Epithelial cell of prostate (primary cell): ENCODE measurements around the gene SENP1.

Experiments
- DNase-seq: peaks from one replicate; pipeline ENCODE4 v3.0.0-alpha.2; 2011; ENCODE audit warnings: low read depth, low spot score
- H3K27ac ChIP-seq: fragments of 450-650 bp; 2 replicates; pipeline ENCODE4 v1.5.1; 2017; ENCODE audit warnings: mild to moderate bottlenecking

SENP1 gene

DNA sequence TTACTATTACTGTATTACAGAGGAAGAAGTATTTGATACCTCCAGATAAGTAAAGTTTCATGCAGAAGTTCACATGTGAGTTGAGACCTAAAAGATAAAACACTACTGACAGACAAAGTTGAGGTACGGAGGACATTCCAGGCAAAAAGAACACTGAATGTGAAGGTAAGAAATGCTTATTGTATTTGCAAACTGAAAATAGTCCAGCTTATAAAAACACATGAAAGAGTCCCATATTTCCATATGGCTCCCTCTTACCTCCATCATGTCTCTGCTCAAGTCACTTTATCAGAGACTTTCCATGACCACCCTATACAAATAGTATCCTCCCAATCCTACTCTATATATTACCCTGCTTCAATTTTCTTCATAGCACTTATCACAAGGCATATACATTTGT is 35.8 kb downstream of the SENP1 start:
- DNase-seq = no peak
- H3K27ac ChIP-seq = no peak overlapping the region

DNA sequence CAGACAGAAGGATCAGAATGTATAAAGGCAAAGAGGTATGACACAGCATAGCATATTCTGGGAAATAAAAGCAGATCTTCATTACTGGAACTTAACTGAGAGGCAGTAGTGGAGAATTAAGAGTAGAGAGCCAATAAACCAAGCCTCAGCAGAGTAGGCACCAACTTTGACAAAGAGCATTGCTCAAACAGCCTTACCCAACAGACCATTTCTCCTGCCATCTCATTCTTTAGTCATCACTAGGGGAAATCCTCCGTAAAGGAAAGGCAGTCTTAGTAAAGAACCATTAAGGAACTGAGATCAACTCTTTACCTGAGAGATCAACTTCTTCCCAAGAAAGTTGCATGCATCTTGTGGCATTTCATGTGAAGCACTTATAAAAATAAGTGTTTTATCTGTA is 36.6 kb downstream of the SENP1 start:
- DNase-seq = peak; percentile 20
- H3K27ac ChIP-seq = peak overlapping the region; percentile 14

DNA sequence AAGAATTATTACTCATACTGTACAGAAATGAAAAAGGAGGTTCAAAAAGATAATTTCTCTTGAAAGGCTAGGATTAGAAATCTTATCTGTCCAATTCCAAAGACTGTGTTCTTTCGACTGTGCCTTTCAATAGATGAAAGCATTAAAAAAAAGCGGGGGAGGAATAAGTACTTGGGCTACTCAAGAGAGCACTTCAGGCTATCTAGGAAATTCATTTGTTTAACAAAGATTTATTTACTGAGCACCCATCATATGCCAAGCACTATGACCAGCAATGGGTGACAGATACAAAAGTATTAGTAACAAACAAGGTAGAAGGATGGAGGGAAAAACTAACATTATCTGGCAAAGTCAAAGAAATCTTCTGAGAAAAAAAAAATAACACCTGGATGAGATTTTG is 37.4 kb downstream of the SENP1 start:
- no peak for DNase-seq
- H3K27ac ChIP-seq = no peak overlapping the region

DNA sequence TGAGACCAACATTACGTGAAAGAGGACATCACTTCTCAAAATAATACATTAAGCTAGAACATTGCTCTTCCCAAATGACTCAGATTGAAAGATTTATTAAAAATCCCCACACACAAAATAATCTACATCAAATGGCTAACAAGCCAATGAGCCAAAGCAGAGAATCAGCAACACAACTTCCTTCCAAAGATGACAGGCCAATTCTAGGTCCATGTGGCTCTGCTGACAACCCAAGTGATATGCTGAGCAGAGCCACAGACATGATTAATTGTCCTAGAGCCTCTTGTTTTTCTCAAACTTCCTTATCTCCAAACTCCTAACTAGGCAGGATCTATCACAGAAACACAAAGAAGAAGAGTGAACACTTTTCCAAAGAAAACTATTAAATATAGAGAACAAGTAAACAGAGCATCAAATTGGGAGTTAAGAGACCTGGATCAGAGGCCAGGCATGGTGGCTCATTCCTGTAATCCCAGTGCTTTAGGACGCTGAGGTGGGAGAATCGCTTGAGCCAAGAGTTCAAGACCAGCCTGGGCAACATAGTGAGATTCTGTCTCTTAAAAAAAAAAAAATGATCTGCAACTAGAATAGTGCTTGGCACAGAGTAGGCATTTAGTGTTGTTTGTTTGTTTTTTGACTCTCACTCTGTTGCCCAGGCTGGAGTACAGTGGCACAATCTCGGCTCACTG is 38.5 kb downstream of the SENP1 start:
- no peak for DNase-seq

DNA sequence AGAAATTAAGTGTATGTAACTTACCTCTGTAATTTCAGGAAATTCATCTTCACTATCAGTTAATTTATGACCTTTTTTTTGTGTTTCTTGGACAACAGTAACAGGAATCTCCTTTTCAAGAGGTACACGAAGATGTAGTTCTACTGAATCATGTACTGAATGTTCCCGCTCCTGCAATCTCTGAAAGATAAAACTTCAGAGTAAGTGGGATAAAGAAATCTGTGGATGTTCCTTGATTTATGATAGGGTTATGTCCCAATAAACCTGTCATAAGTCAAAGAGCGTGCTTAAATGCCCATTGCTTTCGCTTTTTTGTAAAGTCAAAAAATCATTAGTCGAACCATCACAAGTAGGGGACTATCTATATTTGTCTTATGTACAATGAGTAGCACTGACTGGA is 40.8 kb downstream of the SENP1 start:
- no peak for DNase-seq
- no peak overlapping the region for H3K27ac ChIP-seq

More for the DNA sequence above, 38.5 kb downstream of the SENP1 start:
- no peak overlapping the region for H3K27ac ChIP-seq

DNA sequence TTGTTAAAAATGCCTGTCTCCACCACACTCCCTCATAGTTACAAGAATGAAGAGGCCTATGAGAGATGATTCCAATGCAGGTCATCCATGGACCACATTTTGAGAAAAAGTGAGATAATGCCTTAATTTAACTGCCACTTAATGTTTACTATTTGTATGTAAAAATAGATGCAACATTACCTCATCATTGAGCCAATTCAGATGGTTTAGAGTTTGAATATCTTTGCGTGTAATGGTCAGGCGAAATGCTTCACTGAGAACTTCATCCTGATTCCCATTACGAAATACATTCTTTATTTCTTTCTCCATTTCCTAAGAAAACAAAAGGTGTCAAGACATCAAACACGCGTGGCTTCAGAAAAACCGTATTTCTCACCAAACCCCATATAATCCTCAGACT is 42.3 kb downstream of the SENP1 start:
- no peak for DNase-seq
- H3K27ac ChIP-seq = no peak overlapping the region

DNA sequence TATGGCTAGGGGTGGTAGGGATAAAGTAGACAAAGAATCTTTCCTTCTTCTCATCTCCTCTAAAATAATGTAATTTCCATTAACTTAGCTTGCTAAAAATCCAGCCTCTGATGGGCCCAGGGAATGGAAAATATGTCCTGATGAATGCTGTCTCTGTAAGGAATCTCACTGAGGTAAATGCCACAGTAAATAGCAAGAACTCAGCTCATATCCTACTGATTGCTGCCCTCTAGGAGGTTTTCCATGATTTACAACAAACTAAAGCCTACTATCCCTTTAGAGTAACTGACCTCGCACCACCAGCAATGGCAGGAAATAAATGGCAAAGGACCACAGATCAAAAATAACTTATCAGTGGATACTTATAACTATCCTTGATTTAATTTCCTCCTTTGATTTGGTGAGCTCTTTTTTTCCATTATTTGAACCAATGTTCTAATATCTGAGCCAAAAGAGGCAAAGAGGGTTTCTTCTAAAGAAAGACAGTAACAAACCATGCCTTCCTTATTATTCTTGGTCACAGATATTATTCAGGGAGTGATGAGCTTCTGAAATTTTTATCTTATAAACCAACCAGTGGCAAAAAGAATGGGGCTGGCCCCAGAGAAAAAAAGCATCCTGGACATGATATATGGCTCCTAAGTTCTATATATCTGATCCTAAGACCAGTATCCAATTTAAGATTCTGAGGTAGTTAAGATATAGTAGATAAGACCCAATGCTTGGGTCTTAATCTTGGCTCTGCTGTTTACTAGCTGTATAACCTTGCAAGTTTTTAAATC is 43.8 kb downstream of the SENP1 start:
- H3K27ac ChIP-seq = no peak overlapping the region
- DNase-seq = no peak

DNA sequence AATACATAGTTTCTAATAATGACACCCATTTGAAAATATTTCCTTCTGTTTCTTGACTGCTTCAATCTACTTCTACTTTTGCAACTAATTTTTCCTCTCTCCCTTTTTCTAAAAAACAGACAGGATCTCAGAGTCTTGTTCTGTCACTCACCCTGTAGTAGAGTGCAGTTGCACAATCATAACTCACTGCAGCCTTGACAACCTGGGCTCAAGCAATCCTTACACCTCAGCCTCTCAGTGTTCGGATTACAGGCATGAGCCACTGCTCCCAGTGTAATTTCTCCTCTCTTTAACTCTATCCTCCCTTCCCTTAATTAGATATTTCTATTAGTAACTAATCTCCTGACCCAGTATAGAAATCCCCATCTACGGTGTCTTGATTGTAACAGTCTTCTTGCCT is 45.4 kb downstream of the SENP1 start:
- H3K27ac ChIP-seq = no peak overlapping the region
- DNase-seq = no peak

DNA sequence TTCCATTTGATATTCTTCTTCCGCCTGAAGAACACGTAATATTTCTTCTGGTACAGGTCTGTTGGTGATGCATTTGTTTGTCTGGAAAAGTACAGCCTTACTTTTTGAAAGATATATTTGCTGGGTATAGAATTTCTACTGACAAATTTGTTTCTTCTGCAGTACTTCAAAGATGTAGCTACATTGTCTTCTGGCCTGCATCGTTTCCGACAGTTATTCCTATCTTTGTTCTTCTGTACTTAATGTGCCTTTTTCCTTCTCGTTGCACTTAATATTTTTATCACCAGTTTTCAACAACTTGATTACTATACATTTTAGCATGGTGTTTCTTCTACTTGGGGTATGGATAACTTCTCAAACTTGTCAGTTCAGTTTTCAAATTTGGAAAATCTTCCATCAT is 47.1 kb downstream of the SENP1 start:
- H3K27ac ChIP-seq = no peak overlapping the region
- no peak for DNase-seq

DNA sequence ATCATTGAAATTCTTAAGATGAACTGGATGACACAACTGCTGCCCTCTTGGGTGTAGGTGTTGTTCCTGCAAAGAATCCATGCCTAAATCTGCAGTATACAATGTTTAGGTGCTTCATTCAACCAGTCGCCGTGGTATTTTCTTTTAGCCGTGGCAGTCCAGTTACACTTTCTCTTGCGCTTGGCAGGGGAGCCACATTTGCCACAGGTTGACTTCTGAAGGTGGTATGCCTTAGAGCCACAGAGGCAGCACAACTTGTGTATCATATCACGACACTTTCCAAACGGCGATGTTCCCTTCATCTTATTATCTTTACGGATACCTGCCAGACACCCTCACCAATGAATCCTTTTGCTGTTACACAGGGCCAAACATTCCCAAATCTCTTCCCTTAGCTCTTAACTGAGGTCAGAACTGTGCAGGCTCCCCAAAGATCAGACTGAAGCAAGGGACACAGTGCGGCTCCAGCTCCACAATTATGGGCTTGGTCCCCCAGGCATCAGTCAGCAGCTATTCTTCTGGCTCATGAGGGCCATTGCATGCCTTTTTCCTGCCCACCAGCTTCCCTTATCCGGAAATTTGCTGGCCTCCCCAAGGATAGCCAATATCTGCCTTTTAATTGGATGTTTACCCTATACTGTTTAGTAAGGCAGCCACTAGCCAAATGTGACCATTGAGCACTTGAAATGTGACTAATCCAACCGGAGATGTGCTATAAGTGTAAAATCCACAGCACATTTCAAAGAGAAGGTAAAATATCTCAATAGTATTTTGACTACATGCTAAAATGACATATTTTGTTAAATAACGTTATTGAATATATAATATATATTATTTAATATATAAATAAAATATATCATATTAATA is 50.7 kb downstream of the SENP1 start:
- no peak for DNase-seq
- no peak overlapping the region for H3K27ac ChIP-seq

DNA sequence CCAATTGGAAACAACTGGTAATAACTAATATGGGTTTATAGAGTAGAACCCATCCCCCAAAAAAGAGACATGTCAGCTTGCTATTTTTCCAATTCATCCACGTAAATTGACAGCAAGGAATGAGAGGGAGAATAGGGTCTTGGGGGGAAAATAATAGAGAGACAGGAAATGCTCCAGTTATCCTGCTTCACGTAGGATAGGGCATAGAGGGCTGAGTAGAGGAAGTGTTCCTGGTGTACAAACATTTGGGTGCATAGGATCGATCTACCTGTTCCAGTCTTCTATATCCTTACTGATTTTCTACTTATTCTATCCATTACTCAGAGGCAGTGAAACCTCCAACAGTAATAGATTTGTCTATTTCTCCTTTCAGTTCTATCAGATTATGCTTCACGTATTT is 52.0 kb downstream of the SENP1 start:
- H3K27ac ChIP-seq = no peak overlapping the region
- DNase-seq = no peak

DNA sequence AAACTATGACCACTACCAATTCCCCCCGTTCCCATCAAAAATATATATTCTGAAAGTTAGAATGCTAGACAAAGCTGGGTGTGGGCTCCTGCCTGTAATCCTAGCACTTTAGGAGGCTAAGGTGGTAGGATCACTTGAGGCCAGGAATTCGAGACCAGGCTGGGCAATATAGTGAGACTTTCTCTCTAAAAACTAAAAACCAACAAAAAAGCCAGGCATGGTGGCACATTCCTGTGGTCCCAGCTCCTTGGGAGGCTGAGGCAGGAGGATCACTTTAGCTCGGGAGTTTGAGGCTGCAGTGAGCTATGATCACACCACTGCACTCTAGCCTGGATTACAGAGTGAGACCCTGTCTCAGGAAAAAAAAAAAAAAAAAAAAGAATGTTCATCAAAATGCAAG is 52.8 kb downstream of the SENP1 start:
- no peak for DNase-seq
- no peak overlapping the region for H3K27ac ChIP-seq

DNA sequence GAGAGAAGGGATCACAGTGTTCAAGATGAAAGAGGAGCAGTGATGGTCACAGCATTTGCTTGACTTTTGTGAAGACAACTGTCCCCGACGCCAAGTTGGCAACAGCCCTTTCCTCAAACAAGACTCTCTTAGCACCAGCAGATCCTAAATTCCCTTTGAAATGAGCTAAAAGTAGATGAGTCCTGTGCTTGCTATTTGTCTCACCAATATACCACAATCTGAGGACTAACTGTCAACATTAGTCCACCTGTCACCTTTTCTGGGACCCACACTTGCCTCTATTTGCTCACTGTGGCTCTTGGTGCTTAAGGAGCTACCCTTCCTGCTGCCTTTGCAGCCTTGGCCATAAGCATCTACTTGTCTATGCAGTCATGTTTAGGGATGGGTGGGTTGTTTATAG is 54.2 kb downstream of the SENP1 start:
- no peak for DNase-seq
- H3K27ac ChIP-seq = no peak overlapping the region

DNA sequence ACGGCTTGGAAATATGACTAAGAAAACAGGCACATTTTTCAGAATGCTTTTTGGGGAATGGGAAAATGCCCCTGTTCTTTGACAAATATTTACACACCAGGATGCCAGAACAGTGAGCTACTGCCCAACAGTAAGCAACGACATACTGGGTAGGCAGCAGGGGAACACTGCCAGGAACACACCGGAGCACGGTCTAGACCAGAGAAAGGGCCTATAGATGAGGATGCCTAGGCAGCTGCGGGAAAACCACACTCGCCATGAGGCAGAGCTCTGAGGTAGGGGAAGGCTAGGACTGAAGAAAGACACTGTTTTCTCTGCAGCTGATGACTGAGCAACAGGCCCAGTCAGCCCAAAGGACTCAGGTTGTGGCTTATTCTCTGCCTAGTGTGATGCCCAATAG is 55.7 kb downstream of the SENP1 start:
- no peak overlapping the region for H3K27ac ChIP-seq
- DNase-seq = no peak

DNA sequence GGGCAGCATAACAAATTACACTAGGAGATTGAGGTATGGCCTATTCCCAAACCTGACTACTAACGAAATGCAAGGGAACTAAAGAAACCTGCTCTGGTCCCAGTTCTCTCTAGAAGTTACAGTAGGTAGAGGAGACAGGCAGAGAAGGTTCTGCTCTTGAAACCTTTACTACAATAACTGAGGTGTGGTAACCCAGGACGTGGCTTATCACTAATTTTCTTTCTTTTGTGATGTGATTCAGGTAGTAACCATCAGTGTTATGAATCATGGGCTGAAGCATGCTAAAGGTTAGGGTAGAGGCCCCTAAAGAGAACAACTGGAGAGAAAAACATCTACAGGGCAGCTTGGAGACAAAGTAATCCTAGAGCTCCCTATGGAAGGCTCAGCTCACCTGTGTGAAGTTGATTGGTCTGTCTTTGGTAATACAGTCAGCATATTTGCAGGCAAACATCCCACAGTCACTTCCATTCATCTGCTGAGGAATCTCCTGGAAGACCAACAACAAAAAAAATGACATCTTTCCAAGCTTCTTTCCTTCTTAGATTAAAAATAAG is 59.8 kb downstream of the SENP1 start:
- no peak for DNase-seq
- no peak overlapping the region for H3K27ac ChIP-seq

DNA sequence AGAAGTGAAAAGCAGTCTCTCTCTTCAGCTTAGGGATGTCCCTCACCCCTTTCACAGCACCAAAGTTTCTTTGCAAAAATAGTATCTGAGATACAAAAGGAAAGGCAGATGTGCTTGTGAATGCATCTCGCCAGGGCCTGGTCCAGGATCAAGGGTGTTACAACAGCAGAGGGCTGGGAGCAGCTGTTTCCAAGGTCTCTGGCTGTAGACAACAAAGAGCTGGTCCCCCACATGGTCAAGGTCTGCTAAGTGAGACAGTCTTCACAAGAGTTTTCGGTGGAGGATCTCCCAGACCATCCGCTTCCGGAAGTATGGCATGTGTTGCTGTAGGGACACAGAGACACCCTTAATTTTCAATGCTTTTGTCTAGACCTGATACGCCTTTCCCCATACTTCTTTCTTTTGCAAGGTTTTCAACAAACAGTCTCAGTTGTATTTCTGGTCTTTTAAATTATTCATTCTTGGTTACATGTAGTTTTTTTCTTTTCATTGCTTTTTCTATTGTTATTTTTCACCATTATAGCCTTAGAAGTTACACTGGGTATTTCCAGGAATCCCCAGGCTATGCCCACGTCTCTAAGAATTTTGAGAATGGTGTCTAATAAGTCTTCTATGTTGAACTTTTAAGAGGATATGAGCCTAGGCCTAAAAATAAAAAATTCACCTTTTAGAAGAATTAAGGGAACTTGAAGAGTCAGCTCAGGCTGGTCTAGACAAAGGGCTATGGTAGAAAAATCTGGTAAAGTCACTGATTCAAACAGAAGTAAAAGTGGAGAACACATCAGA is 60.6 kb downstream of the SENP1 start:
- no peak overlapping the region for H3K27ac ChIP-seq
- DNase-seq = no peak

DNA sequence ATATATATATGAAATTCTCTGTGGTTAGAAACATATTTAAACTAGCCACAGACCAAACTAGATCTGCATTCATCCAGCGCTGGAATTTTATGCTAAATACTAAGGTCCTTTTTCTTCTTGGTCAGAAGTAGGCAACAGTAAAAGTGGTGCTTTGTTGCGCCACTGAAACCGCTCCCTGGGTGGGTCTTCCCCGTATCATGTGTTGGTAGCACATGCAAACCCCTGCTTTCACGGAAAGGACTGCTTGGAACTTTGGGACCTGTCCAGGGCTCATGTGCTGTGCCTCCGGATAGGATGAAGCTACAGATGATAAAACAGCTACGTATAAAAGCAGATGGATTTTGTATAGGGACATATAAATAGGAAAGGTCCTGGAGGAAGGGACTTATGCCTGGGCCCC is 61.5 kb downstream of the SENP1 start:
- H3K27ac ChIP-seq = no peak overlapping the region
- no peak for DNase-seq

DNA sequence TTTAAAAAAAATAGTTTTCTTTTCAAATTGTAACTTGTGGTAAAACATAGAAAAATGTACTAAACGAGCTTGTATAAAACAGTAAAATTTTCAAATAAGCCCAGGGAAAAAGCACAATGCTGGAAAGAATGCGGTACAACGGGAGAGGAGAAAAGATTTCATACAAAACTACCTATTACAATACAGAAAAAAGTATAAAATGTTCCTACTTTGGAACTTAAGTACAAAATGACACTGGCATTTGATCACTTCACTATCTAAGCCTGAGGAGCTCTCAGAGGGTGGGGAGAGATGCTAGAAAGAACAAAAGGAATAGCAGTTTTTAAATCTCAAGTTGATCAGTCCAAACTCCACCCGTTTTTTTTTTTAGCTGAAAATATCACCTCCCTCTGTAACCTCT is 62.1 kb downstream of the SENP1 start:
- no peak overlapping the region for H3K27ac ChIP-seq
- no peak for DNase-seq

DNA sequence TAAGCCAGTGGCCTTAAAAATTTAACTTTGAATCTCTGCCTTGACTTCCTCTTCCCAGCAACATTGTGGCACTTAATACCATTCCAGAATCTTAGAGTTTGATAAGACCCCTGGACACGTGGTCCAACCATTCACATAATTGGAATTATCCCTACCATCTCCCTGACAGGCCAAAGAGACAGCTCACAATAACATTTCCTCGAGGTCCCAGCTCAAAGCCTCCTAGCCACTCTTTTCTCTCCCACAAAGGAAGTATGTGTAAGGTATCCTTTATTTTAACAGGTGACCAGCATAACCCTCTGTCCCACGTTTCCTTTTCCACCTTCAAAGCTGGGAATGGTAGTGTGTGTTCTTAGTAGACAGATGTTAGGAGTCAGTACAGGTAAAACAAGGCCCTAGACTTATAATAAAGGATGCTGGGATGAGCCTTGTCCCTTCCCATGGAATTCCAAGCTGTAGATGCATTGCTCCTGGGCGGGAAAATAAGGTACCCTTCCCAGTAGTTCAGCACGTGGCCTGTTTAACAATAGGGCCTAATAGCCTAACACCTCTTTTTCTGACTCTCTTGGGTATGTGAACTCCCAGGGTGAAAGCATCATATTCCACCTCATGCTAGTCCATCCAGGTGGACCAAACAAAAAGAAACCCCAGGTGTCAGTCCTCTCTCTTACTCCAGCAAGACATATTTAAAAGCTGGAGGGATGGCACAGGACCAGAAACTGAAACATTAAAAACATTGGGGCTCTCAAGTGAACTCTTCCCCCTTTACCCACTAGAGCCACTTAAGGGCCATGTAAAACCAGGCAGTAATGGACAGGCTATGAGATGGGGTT is 64.1 kb downstream of the SENP1 start:
- no peak overlapping the region for H3K27ac ChIP-seq
- DNase-seq = no peak
